ENCODE measurements around the gene SREBF2. TPM values are rescaled to one million over a fixed set of nuclear protein-coding genes. Genes with fewer than 3 reads are reported as not detected.

Gene SREBF2
- total and polyA plus RNA-seq, 2 donors (not counting 1 experiment from before 2014, with no cell fraction given), result 116 to 287 TPM

- ChIA-PET POLR2A (interaction anchor here (0.6 to 16.8 kb wide), 6 partner anchors 8 to 266 kb away, joined by 3 to 960 read pairs (median 4); partner anchors contain the start of gene TNFRSF13C), CTCF (interaction anchor here (2.4 to 17.9 kb wide), 2 partner anchors 8 to 20 kb away, joined by 9 to 499 read pairs; partner anchors contain the start of gene TNFRSF13C)
- H3K9me3 Mint-ChIP-seq (ENCODE audit: insufficient read depth), result no peaks in the 10 kb centered on the region
- peaks cover 3% of the 10 kb centered on the region for H3K27me3 Mint-ChIP-seq
- peaks cover 77 to 80% of the 10 kb centered on the region in 2 donors for H3K4me1 ChIP-seq (ENCODE audit: control insufficient read depth in 2 of 2, insufficient read depth in 2 of 2, low read length in 2 of 2)
- H2AFZ ChIP-seq (ENCODE audit: insufficient read depth, low read depth, low read length, poor library complexity, severe bottlenecking), result no peak overlapping the region
- H3K4me1 Mint-ChIP-seq, result peaks cover 74% of the 10 kb centered on the region
- peak overlapping the region; percentile 92 for H3K4me2 ChIP-seq (replicated peaks; ENCODE audit: low read depth, low read length, poor library complexity, severe bottlenecking)
- H3K4me3 Mint-ChIP-seq, result peak overlapping the region; percentile 90
- WGBS (ENCODE audit: insufficient coverage), result 49% methylated on average over 19 of the region's 23 CpGs
- H3K36me3 ChIP-seq (replicated peaks in 1 of 2; ENCODE audit: control extremely low read depth in 1 of 2, control insufficient read depth in 1 of 2, extremely low read depth in 1 of 2, insufficient read depth in 2 of 2, low read length in 1 of 2), result peaks cover 0 to 9% of the 10 kb centered on the region in 2 experiments
- H4K20me1 ChIP-seq (ENCODE audit: control insufficient read depth, insufficient read depth, low read length, poor library complexity, severe bottlenecking), result peaks cover 39% of the 10 kb centered on the region
- DNase-seq (peak; percentile 81), ATAC-seq (ENCODE audit: low read depth) (no peak)
- H3K9me3 ChIP-seq (ENCODE audit: control extremely low read depth in 1 of 3, control insufficient read depth in 2 of 3, insufficient read depth in 1 of 3, low read length in 2 of 3), result peaks cover 0 to 11% (median 0%) of the 10 kb centered on the region in 3 donors
- H3K79me2 ChIP-seq (ENCODE audit: control insufficient read depth, insufficient read depth, low read length), result peaks cover 51% of the 10 kb centered on the region
- intact Hi-C loops (cut with micrococcal nuclease), result loop anchor here (2.0 kb wide), 1 partner anchor 85 kb away; the partner anchor contains the start of gene SREBF2
- no peak overlapping the region for H3K9ac ChIP-seq (ENCODE audit: low read length)
- peak overlapping the region; percentile 89 to 93 for H3K27ac ChIP-seq (ENCODE audit: low read length in 2 of 2)
- H3K27me3 ChIP-seq (replicated peaks in 1 of 4; ENCODE audit: control extremely low read depth in 1 of 4, control insufficient read depth in 3 of 4, insufficient read depth in 4 of 4, low read length in 3 of 4), result peaks cover 0 to 15% (median 7%) of the 10 kb centered on the region in 4 experiments
- H3K4me3 ChIP-seq (ENCODE audit: control extremely low read depth in 1 of 5, extremely low read depth in 1 of 5, insufficient read depth in 1 of 5, low read depth in 2 of 5, low read length in 4 of 5), result peak overlapping the region in 1 of 5 experiments; percentile 50
- H3K27ac Mint-ChIP-seq, result peak overlapping the region; percentile 97
- TF ChIP-seq EZH2 (IDR thresholded peaks at IDR 0.05; ENCODE audit: borderline replicate concordance, insufficient read depth, low read depth, low read length, poor library complexity, severe bottlenecking), result no peak
- no peak for TF ChIP-seq CTCF (IDR thresholded peaks at IDR 0.05)
Measured at GRCh38 chr22:41917903-41918791, 85.2 kb downstream of the SREBF2 start.
